Measurements from ENCODE around the gene SNIP1.
"Not testable (repeated sequence)": the region's sequence is repeated elsewhere in the genome, so short reads cannot be mapped to it uniquely, and the experiment has no call there.

The SNIP1 gene

DNA sequence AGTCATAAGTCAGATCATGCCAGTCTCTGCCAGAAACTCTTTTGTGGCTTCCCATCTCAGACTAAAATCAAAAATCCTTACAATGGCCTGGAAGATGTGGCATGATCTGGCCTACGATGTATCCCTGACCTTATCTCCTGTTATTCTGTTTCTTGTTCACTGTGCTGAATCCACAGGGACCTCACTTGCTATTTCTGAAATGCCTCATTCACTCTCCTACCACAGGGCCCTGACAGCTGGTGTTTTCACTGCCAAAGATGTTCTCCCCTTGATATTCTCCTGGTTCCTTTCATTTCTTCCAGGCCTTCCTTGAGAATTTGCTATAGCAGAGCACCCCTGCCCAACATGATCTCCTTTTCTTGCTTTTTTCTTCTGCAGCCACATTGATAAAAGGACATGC, 4.3 kb upstream of the SNIP1 start:
- DNase-seq, result no peak

- no peak for DNase-seq
Observed at GRCh38 chr1:37557402-37557801, 3.3 kb upstream of the SNIP1 start.

DNA sequence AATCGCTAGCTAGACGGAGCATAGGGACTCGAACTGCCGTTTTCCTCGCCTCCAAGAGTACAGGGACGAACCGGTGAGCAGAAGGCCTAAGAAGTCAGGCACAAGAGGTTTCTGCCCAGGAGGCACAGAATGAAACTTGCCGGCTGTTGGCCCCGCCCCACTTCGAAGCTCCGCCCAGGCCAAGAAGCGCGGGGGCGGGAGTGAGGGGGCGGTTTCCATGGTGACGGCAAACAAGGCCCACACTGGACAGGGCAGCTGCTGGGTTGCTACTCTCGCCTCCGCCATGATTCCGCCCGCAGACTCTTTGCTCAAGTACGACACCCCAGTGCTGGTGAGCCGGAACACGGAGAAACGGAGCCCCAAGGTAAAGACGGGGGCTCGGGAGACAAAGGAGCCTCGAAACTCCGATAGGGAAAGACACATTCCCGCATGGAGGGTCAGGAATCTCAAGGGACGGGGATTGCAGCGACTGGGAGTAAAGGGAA, 2.7 kb upstream of the SNIP1 start, which contains the start of gene DNALI1:
DNALI1 (plus strand) TSS at position 229 of the 485 bp plus-strand sequence; CDS start at position 284, 55 bp downstream.
- DNase-seq, result no peak

DNA sequence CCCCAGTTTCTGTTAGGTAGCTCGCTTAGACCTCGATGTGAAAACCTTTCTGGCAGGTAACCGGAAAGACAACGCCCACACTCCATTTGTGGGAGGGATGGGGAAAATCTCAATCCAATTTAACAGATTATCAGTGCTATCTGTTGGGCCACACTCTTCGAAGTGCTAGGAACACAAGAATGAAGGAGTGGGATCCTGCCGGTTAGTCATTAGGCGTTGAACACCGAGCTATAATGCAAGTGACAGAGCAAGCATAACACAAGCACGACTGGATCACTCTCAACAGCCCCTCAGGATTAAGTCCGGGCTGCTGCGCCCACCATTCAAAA, 531 bp downstream of the SNIP1 start:
- DNase-seq, result no peak

DNA sequence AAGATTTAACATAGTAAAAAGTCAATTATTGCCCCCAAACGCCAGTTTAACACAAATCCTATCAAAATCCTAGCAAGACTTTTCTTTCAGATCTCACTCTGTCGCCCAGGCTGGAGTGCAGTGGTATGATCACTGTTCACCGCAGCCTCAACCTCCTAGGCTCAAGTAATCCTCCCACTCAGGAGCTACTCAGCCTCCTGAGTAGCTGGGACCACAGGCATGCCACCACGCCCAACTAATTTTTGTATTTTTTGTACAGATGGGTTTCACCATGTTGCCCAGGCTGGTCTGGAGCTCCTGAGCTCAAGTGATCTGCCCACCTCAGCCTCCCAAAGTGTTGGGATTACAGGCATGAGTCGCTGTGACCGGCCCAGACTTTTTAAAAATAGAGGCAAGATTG, 4.8 kb downstream of the SNIP1 start:
- no peak for DNase-seq

- no peak for DNase-seq
Observed at GRCh38 chr1:37545019-37545418, 9.1 kb downstream of the SNIP1 start.

DNA sequence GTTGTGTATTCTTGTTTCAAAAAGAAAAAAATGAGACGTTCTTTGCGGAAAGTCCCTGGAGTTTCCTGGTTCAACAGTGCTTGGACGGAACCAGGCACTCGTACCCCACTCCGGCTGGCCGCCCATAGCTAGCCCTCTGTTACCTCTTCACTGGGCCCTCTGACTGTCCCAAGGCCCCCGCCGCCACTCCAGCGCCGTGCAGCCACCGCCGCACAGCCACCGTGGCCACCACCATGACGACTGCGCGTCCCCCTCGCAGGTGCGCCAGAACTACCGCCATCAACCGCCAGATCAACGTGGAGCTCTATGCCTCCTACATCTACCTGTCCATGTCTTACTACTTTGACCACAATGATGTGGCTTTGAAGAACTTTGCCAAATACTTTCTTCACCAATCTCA, 9.6 kb downstream of the SNIP1 start:
- no peak for DNase-seq

- DNase-seq, result no peak
Observed at GRCh38 chr1:37540036-37540785, 13.9 kb downstream of the SNIP1 start.

DNA sequence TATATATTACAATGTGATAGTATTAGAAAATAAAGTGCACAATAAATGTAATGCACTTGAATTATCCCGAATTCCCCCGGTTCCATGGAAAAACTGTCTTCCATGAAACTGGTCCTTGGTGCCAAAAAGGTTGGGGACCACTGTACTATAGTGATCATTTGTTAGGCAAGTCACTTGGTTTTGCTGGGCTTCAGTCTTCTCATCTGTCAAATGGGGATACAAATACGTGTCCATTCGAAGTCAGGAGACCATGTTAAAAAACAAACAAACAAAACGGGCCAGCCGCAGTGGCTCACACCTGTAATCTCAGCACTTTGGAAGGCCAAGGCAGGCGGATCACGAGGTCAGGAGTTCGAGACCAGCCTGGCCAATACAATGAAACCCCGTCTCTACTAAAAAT, 14.9 kb downstream of the SNIP1 start:
- not testable (repeated sequence) for DNase-seq

GRCh38 chr1:37537378-37537777, 16.7 kb downstream of the SNIP1 start:
- DNase-seq, result no peak

DNA sequence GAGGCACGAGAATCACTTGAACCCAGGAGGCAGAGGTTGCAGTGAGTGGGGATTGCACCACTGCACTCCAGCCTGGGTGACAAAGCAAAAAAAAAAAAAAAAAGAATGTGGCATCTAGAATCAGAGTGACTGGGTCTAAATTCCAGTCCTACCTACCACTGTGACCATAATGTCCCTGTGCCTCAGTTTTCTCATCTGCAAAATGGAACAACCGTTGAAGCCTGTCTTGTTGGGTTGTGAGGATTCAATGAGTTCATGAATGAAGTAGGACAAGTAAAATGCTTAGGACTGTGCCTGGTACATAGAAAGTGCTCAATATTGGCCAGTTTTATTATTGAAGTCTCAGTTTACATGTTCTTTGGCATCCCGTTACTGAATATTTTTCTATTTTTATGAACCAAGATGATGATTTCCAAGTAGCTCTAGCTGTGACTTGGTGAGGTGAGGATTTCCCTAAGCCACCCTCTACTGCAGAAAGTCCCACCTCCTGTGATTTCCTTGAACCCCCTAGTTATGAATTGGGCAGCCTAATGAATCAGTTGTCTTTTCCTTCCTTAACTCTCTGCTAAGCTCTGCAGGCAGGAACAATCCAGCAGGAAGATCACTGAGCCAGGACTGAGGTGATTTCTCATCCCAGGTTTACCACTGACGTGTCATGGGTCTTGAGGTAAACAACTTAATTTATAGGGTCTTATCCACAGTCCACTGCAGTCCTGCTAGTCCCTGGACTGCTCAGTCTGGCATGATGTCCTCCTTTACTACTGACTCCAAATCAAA, 20.6 kb downstream of the SNIP1 start:
- DNase-seq, result no peak

GRCh38 chr1:37532418-37533156, 21.5 kb downstream of the SNIP1 start:
- DNase-seq, result not testable (repeated sequence)

DNA sequence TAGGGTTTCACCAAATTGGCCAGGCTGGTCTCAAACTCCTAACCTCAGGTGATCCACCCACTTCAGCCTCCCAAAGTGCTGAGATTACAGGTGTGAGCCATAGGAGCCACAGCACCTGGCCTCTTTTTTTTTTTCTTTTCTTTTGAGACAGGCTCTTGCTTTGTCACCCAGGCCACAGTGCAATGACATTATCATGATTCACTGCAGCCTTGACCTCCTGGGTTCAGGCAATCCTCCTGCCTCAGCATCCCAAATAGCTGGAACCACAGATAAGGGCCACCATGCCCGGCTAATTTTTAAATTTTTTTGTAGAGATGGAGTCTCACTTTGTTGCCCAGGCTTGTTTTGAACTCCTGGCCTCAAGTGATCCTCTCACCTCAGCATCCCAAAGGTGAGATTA, 24.2 kb downstream of the SNIP1 start:
- not testable (repeated sequence) for DNase-seq

GRCh38 chr1:37519613-37520012, 34.5 kb downstream of the SNIP1 start:
- DNase-seq, result no peak

GRCh38 chr1:37518929-37519328, 35.2 kb downstream of the SNIP1 start:
- not testable (repeated sequence) for DNase-seq

GRCh38 chr1:37518241-37518640, 35.9 kb downstream of the SNIP1 start:
- DNase-seq, result not testable (repeated sequence)

- DNase-seq, result no peak
Observed at GRCh38 chr1:37517569-37517968, 36.5 kb downstream of the SNIP1 start.

DNA sequence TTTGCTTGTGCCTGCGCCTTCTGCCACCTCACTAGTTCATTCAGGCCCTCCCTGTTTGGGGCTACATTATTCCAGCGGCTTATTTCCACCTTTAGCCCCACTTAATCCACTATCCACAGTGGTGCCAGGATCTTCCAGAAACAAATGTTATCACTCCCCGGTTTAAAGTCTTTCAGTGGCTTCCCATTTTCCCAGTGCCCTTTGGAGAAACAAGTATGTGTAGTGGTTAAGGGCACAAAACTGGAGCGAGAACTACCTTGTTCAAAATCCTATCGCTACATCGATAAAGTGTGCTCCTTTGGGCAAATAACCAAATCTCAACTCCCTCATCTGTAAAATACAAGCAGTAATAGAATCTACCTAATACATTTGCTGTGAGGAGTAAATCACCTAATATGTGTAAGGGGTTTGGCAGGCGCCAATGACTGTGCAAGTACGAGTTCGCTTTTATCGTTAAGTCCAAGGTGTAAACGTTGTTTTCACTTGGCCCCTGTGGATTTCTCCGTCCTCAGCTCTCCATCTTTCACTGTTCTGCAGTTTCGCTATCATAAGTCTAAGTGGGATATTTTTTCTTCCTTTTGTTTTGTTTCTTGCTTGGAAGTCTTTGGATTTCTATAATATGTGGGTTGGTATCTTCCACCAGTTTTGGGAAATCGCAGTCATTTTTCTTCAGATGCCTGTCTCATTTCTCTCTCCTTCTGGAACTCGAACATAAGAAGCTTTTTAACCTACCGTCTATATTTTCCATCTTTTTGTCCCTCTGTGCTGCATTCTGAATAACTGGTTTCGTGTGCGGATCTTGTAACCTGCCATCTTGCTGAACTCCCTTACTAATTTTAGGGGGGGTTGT, 38.7 kb downstream of the SNIP1 start:
- no peak for DNase-seq

- DNase-seq, result peak; percentile 85
Observed at GRCh38 chr1:37514350-37515184, 39.5 kb downstream of the SNIP1 start, which contains the start of gene MEAF6. Gene MEAF6 (minus strand): TSS chr1:37514766. CDS start chr1:37514746, 20 bp downstream.

DNA sequence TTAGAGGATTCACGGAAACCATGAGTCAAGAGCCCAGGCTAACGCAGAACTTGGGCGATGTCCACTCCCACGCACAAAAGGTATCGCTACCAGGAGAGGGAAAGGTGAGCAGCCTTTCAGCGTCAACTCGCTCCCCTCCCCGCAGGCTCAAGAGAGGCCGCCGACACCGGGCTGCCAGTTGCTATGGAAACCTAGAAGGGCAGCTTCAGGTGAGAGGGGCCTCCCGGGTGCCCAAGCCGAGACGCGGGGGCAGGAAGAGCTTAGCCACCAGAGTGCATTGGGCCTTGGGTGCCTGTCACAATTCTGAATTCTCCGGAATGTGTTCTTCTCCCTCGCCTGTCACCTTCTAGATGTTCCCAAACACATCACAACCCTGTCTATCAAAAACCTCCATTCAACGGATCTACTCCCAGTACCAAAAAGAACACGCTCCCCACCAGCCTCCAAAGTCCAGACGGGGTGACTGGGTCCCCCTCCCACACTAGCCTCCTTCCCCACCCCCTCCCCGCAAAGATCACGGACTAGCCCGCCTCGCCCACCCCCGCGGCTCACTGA, 40.2 kb downstream of the SNIP1 start:
- peak; percentile 35 for DNase-seq

- DNase-seq, result no peak
Observed at GRCh38 chr1:37509181-37509580, 44.9 kb downstream of the SNIP1 start.

Data from NCI-H345 (cell line).